ENCODE results near the gene RPUSD1.
"Not testable (repeated sequence)": the region's sequence is repeated elsewhere in the genome, so short reads cannot be mapped to it uniquely, and the experiment has no call there.

The RPUSD1 gene

GRCh38 chr16:747978-748746 lies 40.0 kb downstream of the RPUSD1 start:
- no peak for DNase-seq (ENCODE audit: low spot score)

GRCh38 chr16:746637-747036 lies 41.5 kb downstream of the RPUSD1 start:
- DNase-seq (ENCODE audit: low spot score) = no peak

GRCh38 chr16:745739-746138 lies 42.4 kb downstream of the RPUSD1 start:
- DNase-seq (ENCODE audit: low spot score) = peak; percentile 69

GRCh38 chr16:743794-744500 lies 44.2 kb downstream of the RPUSD1 start:
- peak; percentile 47 for DNase-seq (ENCODE audit: low spot score)

GRCh38 chr16:742894-743293 lies 45.3 kb downstream of the RPUSD1 start:
- not testable (repeated sequence) for DNase-seq (ENCODE audit: low spot score)

- DNase-seq (ENCODE audit: low spot score) = no peak
These were observed 46.1 kb downstream of the RPUSD1 start for GRCh38 chr16:741986-742629.

GRCh38 chr16:740764-741505 lies 47.2 kb downstream of the RPUSD1 start, which contains the start of gene CIAO3:
TSS of gene CIAO3 (minus strand) at chr16:740997. CDS start at chr16:740985, 12 bp downstream.
- DNase-seq (ENCODE audit: low spot score) = peak; percentile 98

GRCh38 chr16:740459-740763 lies 47.8 kb downstream of the RPUSD1 start:
- no peak for DNase-seq (ENCODE audit: low spot score)

- DNase-seq (ENCODE audit: low spot score) = no peak
These were observed 48.4 kb downstream of the RPUSD1 start for GRCh38 chr16:739560-740458.

GRCh38 chr16:736936-737481 lies 51.2 kb downstream of the RPUSD1 start:
- no peak for DNase-seq (ENCODE audit: low spot score)

- no peak for DNase-seq (ENCODE audit: low spot score)
These were observed 52.2 kb downstream of the RPUSD1 start for GRCh38 chr16:735982-736453.

- no peak for DNase-seq (ENCODE audit: low spot score)
These were observed 53.0 kb downstream of the RPUSD1 start for GRCh38 chr16:734981-735881.
